HG03457 (cell line): ENCODE results near the gene PKNOX2.

Source experiments
- ATAC-seq: cut with Tn5 transposase; IDR thresholded peaks from one replicate; pipeline ENCODE4 v1.9.1; 2021; ENCODE audit warnings: moderate number of reproducible peaks; ENCODE audit not compliant: unreplicated experiment

PKNOX2 gene

DNA sequence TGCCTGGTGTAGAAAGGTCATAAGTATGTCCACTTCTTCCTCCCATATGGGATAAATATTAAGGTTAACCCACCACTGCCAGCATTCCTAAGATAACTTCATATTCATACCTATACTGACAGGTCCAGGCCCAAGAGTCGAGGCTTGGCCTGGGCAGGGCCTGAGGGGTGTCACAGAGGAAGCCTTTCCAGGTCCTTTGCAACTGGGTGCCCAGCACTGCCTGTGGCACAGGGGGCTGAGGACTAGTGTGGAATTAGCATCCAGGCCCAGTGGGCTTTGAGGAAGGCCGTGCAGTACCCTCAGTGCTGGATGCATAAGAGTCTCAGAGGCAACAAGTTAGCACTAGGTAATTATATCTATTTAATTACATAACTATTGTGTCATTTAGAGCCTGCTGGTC lies 65.4 kb downstream of the PKNOX2 start:
- no peak for ATAC-seq

DNA sequence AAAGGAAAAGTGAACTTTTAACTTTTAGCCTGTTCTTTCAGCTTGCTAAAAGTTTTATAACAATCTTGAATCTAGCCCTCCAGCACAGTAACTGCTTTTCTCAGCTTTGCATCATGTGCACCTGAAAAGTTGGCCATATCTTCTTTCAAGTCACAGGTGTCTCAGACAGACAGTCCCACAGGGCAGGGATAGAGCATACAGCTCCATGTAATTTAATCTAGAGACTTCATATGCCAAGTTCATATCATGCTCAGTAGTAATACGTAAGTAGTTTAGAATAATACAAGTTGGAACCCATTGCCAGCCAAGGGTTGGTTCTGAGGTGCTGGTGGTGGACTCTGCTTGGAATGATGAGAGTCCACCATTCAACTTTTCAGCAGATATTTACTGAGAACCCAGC lies 68.6 kb downstream of the PKNOX2 start:
- no peak for ATAC-seq

DNA sequence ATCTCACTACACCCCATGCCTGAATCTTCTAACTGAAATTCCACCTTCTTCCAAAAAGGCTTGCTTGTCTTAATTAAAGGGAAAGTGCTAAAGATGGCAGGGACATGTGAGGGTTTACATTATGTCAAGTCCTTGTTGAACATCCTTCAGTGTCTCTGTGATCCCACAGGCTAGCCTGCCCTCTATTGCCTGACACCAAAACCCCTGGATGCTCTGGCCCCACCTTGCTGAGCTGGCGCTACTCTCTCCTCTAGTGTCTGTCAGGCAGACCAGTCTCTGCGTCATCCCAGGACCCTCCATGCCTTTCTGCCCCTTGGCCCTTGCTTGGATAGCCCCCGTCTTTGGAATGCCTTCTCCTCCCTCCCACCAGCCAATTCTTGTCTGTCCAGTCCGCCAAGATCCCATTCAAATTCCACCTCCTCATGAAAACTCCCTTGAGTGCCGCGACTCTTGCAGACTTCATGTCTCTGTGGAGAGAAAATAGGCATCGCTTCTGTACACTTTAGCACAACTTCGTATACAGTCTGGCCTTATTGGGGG lies 69.3 kb downstream of the PKNOX2 start:
- ATAC-seq, result no peak

DNA sequence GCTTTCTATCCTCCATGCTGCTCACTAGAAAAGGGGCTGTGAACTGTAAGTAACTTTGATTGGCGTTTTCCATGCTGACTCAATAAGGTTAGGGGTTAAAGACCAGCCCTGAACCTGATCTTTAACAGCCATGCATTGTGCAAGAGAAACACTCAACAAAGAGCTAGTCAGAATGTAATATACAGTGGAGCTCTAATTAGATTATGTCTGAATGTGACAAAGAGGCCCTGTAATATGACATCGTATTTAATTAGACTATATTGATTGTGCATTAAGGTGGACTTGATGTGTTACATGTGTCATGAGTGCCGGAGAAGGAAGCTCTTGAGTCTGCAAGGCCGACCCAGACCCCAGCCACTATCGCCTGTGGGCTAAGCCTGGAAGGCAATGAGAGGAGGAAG lies 70.5 kb downstream of the PKNOX2 start:
- no peak for ATAC-seq

DNA sequence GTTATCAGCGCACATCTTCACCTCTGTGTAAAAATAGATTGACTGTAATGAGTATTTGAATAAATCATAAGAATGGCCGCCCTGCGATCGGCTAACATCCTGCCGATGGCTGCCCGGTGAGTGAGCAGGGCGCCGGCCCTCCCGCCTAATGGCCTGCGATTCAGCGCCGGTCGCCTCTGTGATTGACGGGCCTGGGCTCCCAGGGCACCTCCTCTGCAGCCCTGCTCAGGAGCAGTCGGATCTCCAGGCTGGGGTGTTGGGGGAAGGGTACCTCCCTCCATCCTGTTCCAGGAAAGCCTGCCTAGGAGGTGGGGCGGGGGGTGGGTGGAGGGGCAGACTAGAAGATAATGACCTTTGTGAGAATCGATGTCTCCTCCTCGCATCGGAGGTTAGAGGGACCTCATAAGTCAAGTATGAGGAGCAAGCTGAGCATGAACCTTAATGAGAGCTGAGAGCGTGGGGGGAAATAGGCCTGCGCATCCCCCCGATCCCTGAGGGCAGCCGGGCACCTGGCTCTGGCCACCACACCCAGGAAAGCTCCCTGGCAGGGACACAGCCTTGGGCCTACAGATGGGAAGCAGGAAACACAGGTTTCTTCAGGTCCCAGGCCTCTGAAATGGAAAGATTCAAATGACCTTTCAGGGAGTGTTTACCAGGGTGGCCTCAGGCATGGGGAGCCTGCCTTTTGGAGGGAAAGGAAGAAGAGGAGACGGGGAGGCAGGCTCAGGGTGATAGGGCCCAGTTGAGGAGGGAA lies 71.7 kb downstream of the PKNOX2 start:
- no peak for ATAC-seq

DNA sequence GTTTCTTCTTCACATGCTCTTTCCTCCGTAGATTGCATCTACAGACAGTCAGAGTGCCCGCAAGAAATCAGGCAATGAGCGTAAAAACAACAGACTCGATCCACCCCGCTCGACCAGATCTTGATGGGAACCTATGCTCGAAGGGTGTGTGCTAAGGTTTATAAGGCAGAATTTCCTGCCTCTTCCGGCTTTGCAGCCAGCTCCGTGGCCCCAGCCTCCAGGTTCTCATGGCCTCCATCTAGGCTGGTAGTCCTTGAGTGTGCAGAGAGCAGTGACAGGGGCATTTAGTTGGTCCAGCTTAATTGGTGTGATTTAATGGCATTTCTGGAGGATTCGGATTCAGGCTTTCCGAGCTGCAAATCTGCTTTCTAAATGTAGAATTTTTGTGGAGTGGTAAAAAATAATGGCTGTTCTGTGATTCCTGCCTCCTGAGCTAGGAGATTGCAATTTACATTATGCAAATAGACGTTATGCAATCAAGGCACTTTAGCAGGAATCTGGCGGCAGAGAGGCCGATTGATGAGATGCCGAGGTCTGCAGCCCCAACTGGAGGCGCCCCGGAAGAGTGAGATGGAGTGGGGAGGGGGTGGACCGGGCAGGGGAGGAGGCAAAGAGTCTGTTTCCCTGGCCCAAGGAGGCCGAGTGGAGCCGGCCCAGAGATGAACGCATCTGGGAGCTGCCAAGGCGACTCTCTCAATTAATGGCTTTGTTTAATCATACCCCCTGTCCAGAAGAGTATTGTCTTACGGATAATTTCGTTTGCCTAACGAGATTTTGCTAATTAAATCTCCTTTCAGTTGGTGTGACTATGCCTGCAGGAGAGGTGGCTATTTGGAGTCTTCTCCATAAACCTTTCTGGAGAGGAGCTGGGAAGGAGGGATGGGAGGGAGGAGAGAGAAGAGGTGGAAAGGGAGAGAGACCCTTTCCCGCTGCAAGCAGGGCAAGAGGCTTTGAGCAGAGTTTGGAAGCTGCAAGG lies 75.3 kb downstream of the PKNOX2 start:
- no peak for ATAC-seq

DNA sequence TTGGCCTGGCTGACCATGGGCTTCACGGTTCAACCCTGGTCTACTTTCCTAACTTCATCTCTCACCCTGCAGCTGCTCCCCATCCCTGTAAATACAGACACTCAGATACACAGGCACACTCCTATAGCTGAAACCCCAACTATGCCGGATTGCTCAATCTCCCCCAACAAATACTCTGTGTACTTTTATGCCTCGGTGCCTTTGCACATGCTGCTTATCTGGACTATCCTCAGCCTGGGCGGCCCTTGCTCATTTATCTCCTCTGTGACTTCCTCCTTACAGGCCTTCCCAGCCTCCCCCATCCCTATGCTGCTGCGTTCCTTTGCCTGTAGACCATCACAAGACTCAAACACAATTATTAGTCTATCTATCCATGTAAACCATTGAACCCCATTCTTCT lies 76.6 kb downstream of the PKNOX2 start:
- no peak for ATAC-seq

DNA sequence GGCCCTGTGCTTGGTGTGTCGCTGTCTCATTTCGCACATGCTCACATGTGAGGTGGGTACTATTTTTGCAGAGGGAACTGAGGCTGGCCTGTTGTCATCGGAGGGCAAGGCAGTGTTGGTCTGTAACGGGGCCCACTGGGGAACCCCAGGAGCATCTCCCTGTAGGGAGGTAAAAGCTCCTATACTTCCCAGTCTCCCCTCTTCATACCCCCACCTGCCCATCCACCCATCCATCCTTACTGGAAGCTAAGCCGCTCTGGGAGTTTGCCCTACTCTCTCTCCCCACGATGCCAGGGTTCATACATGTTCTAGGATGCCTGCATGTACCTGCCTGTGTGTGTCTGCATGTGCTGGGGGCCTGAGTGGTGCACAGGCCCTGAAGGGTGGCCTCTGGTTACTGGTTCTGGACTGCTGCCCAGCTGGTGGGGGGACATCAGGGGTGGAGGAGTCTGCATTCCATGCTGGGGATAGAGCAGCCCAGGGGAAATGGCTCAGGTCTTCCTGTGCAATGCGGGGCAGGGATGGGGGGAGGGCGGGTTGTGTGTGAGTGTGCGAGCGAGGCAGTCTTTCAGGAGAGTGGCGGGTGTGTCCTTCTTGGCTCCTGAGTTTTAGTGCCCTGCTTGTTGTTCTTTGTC lies 77.7 kb downstream of the PKNOX2 start:
- ATAC-seq, result no peak

DNA sequence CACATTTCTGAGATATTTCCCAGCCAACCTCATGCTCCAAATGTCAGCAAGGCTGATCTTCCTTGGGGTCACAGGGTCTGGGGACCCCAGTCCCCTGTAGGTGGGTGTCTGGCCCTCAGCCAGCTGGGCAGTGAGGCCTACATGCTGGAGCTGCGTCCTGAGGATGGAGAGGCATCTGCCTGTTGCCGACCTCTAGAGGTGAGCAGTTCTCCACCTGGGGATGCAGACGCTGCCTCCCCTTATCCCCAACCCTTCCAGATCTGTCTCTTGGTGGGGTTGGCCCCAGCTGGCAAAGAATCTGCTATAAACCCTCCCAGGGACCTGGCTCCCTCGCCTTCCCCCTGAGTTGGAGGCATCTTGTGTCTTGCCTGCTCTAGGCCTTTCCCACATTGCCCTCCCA lies 79.6 kb downstream of the PKNOX2 start:
- no peak for ATAC-seq

DNA sequence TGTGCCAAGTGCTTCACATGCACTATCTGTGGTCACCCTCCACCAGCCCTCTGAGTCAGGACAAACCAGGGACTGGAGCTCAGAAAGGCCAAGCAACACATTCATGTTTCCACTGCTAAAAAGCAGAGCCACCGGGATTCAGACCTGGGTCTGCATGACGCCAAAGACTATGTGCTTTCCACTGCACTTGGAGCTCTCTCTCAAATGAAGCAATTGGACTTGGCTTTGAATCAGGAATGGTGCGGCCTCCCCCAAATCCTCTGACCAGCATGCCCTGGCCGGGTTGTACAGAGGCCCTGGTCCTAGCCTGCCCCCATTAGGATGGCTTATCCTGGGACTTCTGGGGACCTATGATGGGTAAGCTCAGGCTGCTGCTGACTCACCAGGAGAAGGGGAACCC lies 80.7 kb downstream of the PKNOX2 start:
- no peak for ATAC-seq

DNA sequence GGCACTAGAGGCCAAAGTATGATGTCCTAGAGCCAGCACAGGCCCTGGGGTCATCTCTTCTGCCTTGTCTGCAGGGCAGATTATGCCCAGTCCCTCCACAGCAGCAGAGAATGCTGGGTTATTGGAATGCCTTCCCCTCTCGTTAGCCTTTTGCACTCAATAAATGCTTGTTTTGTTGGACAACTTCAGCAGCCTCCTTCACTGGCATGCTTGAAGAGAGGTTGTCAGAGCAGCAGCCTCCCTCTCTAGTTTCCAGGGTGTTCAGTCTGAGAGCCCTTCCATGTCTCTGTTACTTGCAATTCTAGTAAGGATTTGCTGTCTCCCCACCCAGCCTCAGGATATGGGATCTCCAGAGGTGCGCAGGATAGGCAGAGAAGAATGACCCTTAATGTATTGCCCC lies 82.9 kb downstream of the PKNOX2 start:
- no peak for ATAC-seq

DNA sequence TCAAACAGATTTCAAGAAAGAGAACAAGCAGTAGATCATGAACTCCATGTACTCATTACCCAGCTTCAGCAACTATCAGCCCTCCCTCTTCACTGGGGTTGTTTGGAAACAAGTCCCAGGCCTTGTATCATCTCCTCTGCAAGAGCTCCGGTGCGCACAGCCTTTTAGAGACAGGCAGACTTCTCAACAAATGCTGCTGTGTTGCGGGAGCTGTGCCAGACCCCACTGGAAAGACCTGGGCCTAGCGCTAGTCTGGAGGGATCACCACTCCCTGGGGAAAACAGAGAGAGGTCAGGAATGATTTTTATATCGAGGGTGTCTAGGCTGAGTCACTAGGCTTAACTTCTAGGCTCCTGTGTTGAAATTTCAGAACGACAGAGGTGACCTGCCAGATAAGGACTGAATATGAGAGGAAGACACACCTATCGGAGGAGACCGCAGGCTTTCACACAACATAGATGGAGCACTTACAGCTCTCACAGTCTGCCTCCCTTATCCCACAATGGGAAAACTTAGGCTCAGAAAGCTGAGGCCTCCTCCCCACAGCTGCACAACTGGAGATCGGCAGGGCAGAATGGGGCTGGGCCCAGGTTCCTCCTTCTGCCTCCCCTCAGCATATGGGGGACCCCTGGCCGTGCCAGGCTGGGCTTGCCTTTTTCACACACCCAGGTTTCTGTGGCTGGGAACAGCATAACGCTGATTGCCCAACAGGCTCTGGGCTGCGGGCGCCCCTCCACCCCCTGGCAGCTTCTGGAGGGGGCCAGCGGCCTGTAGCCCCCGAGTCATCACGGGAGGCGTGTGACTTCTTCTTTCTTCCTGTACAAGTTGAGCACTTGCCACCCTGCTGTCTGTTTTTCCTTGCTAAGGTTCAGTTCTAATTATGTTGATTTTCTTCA lies 86.0 kb downstream of the PKNOX2 start:
- no peak for ATAC-seq

DNA sequence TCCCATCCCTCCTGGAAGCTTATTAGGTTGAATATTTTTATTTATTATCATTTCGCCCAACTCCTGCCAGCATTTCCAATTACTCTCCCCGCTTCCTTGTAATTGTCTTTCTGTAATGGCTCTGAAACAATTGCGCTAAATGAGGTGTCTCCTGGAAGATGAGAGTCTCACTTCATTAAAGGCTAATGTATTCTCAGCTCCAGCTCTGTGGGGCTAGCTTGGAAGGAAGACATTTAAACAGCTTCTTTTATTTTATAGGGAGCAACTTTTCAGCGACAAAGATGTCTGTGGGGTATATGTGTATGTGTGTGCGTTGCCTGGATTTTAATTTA lies 86.6 kb downstream of the PKNOX2 start:
- ATAC-seq, result no peak

DNA sequence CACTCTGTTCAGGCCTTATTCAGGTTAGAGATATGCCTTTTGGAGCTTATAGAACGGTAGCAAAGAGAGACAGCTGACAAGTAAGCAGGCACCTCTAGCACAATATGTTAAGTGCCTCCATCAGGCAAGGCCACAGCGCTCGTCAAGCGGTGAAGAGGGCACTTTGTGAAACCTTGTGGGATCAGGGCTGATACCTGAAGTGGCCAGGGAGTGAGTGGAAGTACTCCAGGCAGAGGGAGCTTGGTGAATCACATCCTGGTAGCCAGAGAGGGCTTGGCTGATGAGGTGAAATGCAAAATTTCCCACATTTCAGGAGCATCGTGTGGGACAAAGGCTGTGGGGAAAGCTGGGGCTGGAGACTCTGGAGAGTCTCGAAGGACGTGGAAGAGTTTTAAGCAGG lies 87.4 kb downstream of the PKNOX2 start:
- no peak for ATAC-seq

DNA sequence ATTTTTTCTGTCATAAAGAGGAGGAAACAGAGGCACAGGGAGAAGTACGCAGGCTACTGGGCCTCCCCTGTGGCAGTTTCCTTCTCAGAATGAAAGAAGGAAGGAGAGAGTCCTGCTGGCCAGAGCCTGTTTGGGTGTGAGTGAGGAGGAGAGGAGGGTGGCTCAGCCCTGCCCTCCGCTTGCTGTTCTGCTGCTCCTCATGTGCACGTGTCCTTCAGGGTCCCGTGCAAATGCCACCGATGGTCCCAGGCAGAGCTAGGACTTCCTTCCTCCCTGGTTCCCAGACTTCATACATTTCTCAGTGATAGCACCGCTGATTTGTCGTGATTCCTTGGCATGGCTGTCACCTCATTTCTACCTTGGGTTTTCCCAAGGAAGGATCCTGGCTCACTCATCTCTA lies 88.7 kb downstream of the PKNOX2 start:
- ATAC-seq, result no peak

DNA sequence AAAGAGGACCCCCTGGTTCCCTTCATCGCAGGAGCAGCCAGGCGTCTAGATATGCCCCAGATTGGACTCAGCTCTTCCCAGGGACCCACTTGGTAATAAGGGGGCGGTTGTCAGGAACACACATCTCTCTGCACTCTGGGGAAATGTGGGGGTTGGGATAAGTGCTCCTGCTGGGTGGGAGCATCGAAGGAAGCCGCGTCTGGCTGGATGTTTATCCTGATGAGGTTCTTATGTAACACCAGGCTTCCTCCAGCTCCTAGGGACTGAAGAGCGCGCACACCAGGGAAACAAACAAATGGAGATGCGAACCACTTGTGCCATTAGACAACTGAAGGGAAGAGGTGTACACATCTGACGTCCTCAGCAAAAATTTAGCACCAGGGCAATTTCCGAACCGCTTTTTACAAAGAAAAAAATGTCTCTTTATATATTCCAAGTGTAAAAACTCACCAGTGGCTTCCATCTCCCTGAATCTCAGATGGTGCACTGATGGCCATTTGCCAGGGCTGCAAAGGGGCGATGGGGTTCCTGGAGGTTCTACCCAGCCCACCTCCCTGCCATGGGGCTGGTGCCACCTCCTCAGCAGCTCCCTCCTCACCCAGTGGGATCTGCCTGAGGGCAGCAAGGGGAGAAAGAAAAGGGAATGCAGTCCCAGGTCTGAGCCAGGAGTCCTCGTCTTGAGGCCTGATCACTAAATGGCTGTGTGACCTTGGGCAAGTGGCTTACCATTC lies 89.4 kb downstream of the PKNOX2 start:
- ATAC-seq, result no peak

DNA sequence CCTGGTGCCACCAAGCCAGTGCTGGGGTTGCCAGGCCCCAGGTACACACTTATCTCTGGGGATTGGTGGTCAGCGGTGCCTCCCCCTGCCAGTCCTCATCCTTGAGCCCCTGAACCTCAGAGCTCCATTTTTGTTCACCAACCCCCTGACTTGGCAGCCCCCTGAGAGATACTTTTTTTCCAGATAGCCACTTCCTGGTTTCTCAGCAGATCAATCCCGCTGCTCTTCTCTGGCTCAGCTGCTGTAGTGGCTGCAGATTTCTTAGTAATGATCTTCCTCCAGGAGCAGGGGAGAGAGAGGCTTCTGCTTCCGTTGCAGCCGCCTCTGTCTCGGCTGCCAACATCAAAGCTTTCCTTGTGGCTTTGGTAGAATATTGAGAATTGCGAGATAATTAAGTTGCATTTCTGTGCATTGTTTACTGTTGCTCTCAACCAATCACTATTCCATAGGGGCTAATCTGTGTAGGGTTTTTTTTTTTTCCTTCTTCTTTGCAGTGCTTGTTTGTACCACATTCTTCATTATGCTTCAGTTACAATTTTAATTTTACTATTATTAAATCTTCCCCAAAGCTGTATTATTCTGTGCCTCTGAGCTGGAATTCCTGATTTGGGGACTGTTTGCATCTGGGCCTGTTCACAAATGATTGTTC lies 92.1 kb downstream of the PKNOX2 start:
- no peak for ATAC-seq

DNA sequence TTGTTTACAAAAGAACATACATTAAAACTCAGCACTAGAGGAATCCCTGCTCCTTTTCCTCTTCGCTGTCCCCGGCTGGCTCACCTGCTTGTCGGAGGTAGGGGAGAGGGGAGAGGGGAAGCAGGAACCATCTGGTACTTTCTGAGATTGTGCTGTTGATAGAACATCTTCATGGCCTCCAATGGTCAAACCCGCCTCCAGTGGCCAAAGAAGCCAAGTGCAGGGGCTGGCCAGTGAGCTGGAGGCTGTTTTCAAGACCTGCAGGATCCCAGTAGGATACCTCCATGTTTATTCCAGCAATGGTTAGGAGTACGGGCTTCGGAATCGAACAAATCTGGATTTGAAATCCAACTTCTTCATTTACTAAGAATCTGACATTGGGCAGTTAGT lies 92.6 kb downstream of the PKNOX2 start:
- no peak for ATAC-seq

DNA sequence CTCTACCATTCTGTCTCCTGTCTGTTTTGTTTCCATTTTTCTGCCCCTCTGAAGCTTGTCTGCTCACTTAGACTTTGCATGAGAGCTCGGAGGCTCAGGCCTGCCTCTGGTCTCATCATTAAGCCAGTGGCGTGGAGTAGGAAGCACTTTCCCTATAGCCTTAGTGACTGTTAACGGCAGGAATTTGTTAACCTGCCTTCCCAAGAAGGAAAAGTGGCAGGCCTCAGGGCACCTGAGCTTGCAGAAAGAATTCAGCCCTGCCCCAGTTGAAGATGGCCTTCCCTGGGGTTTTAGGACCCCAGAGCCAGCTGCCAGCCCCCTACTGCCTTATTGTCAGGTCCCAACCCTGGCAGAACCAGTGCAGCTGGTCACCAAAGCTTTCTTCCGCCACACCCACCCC lies 93.2 kb downstream of the PKNOX2 start:
- no peak for ATAC-seq
